HEK293T (cell line): ENCODE data around the gene EVI2B.

Experiments used
- ARNT ChIP-seq: fragments of 450-650 bp; IDR thresholded peaks from 2 replicates; pipeline ENCODE4 v1.6.1; 2017; ENCODE audit warnings: mild to moderate bottlenecking
- FOXA1 ChIP-seq: fragments of 450-650 bp; IDR thresholded peaks from 2 replicates; pipeline ENCODE4 v1.6.1; 2016; ENCODE audit warnings: mild to moderate bottlenecking
- FOXM1 ChIP-seq: fragments of 450-650 bp; IDR thresholded peaks from 2 replicates; pipeline ENCODE4 v1.6.1; 2017; ENCODE audit warnings: mild to moderate bottlenecking, borderline replicate concordance
- PKNOX1 ChIP-seq: fragments of 450-650 bp; IDR thresholded peaks from 2 replicates; pipeline ENCODE4 v1.6.1; 2016
- TARDBP ChIP-seq: fragments of 450-650 bp; IDR thresholded peaks from 2 replicates; pipeline ENCODE4 v1.6.1; 2016

GRCh38 chr17:31321966-31322365 is 8.1 kb upstream of the EVI2B start:
- TF ChIP-seq ARNT (no peak), TARDBP (no peak), FOXA1 (no peak), FOXM1 (no peak), PKNOX1 (no peak)
